LNCAP (cell line): ENCODE results near the gene BBS5.

ENCODE experiments used
- TF ChIP-seq, protein P1 (sequence below): fragments of 450-650 bp; IDR thresholded peaks from 2 replicates; pipeline ENCODE4 v1.5.1; 2017; ENCODE audit warnings: mild to moderate bottlenecking

The BBS5 gene

DNA sequence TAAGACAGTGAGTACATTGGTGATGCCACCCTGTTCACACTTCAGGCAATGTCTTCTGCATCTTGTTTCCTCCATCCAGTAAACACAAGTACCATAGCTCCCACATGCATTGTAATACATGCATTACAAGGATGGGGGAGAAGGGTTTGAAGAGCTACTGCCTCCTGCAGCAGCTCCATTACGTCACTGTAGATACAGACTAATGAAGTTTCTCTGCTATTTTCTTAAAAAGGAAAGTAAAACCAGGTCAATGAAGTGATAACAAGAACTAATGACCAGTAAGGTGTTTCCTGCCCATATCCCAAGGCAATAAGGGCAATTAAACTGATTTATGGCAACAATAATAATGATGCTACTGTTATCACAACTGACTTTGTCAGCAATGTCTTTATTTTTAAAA, 18.2 kb upstream of the BBS5 start:
- TF ChIP-seq, protein P1, sequence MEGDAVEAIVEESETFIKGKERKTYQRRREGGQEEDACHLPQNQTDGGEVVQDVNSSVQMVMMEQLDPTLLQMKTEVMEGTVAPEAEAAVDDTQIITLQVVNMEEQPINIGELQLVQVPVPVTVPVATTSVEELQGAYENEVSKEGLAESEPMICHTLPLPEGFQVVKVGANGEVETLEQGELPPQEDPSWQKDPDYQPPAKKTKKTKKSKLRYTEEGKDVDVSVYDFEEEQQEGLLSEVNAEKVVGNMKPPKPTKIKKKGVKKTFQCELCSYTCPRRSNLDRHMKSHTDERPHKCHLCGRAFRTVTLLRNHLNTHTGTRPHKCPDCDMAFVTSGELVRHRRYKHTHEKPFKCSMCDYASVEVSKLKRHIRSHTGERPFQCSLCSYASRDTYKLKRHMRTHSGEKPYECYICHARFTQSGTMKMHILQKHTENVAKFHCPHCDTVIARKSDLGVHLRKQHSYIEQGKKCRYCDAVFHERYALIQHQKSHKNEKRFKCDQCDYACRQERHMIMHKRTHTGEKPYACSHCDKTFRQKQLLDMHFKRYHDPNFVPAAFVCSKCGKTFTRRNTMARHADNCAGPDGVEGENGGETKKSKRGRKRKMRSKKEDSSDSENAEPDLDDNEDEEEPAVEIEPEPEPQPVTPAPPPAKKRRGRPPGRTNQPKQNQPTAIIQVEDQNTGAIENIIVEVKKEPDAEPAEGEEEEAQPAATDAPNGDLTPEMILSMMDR = no peak

DNA sequence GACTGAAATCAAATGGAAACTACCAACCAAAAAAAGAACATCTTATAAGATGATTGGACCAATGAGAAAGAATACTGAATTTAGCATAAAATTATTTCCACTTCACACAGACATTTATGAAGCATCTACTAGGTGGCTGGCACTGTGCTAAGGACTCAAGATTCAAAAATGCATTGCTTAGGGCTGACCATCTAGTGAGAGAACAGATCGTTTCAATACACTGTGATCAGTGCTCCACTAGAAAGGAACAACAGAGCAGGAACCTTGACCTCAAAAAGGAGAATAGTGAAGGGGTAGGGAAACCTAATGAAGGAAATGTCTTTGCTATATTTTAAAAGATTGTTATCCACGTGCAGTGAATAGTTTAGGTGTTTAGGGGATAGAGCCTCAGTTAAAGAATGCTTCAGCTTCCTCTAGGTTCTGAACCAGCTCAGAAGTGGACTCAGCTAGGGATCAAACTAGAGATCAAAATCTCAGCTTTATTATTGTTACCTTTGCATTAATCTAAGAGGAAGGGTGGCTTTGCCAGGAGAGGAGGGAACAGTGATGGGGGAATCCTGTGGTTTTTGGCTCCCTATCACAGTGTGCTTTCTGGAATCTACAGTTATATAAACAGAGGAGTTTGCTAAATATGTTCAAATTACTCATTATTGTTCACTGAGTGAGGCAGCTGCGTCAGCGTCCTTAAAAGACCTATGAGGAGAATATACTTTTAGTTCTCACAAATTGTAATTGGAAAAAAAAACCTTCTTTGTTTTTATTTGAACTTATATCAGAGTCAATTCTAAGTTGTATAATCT, 16.2 kb upstream of the BBS5 start:
- TF ChIP-seq, protein P1 = no peak

DNA sequence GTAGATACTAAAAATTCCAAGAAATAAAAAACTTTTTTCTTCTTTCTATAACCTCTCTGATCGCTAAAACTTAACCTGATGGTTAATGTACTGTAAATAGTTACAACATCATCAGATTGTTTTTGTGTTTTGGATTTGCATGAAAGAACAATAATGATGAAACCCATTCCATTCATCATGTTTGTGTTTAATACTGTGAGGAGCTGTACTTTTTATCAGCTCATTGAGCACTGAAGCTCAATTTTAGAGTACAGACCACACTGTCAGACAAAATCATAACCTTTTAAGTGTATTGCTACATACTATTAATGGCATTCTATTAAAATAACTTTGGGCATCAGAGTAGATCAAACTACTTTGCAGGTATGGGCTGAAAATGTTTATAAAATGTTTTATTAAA, 14.8 kb upstream of the BBS5 start:
- TF ChIP-seq, protein P1 = no peak

DNA sequence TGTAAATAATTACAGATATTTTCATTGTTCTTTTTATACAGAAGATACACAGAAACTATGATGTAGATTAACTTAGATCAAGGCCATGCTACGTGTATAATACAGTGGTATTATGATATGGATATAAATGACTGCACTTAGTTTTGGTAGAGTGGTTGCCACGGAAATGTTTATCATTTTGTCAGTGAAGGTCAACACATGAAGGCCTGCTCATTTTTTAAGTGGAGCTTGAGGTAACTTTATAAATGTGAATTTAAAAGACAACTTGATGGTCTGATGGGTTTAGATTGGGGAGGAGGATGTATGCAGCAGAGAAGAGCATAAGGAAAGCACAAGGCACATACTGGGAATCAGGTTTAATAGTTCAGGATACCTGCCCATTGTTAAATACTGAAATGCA, 14.4 kb upstream of the BBS5 start:
- TF ChIP-seq, protein P1 = no peak

DNA sequence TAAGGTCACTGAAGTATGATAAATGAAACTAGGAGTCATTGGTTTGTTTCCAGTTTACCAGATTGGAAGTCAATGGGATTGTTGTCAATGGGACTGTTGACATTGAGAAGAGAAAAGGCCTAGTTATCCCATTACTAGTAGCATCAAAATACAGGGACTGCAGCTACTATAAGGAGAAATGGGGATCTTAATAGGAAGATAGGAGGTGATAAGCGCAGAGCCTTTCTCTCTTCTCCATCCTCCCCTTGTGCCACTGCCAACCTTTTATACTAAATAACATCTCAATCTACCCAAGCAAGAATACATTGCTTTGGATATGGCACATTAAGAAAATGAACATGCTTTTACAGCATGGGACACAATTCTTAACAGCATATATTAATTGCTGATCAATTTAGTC, 10.5 kb upstream of the BBS5 start:
- TF ChIP-seq, protein P1 = no peak

DNA sequence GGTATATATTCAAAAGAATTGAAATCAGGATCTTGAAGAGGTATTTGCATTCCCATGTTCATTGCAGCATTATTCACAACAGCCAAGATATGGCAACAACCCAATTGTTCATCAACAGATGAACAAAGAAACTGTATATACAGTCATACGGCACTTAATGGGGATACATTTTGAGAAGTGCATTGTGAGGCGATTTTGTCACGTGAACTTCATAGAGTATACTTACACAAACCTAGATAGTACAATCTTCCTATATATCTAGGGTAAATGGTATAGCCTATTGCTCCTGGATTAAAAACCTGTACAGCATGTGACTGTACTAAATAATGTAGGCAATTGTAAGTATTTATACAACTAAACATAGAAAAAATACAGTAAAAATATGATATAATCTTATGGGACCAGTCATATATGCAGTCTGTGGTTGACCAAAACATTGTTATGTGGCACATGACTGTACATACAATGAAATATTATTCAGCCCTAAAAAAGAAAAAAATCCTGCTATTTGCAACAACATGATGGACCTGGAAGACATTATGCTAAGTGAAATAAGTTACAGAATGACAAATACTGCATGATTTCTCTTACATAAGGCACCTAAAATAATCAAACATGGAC, 9.2 kb upstream of the BBS5 start:
- TF ChIP-seq, protein P1 = no peak

DNA sequence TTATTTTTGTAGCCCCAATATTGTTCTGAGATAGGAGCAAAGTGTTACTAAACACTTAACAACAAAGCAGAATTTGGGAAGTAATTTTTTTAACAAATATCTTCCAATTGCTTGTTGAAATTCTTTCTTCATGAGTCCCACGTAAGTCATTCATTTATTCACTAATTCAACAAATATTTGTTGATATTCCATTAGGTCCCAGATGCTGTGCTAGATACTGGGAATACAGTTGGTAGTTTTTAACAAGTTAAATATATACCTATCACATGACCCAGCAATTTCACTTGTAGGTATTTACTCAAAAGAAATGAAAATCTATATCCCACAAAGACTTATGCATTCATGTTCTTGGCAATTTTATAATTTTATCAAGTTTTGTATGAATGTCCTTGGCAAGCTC, 7.0 kb upstream of the BBS5 start:
- TF ChIP-seq, protein P1 = no peak
